H1 (cell line): ENCODE results near the gene CHFR. TPM values are rescaled to one million over a fixed set of nuclear protein-coding genes. Genes with fewer than 3 reads are reported as not detected.
"Not testable (repeated sequence)": the region's sequence is repeated elsewhere in the genome, so short reads cannot be mapped to it uniquely, and the experiment has no call there.

Experiments
- CTCF ChIA-PET: fragments of 300-600 bp; sonication (Branson Sonifier 250); formaldehyde crosslinking; loops from one replicate; lab custom pipeline; 2021; ENCODE audit not compliant: partially characterized antibody; lab: Charles Lee
- POLR2A ChIA-PET: fragments of 300-600 bp; sonication (Branson Sonifier 250); formaldehyde crosslinking; loops from one replicate; lab custom pipeline; 2021; ENCODE audit warnings: inconsistent platforms; ENCODE audit not compliant: partially characterized antibody; lab: Charles Lee
- DNase-seq, 2 experiments: peaks; one replicate each; pipeline versions ENCODE4 v3.0.0 to v3.0.0-alpha.2; 2010 to 2022; ENCODE audit warnings: low spot score in 2 of 2, low read depth in 1 of 2, mixed read lengths in 1 of 2
- FAIRE-seq: peaks from 2 replicates; lab custom pipeline; 2011; peaks lifted over from hg19 to GRCh38; lab: Jason Lieb, UNC
- H2AFZ ChIP-seq: 2 replicates; pipeline ENCODE4 v1.8.1; 2012; ENCODE audit warnings: low read length, inconsistent platforms
- H2AK5ac ChIP-seq: 2 replicates; pipeline ENCODE4 v1.6.1; 2013; ENCODE audit warnings: low read depth, low read length
- H2BK120ac ChIP-seq: replicated peaks from 2 replicates; pipeline ENCODE3; 2013; ENCODE audit warnings: low read depth, low read length, inconsistent platforms
- H2BK12ac ChIP-seq: 2 replicates; pipeline ENCODE4 v1.6.1; 2013; ENCODE audit warnings: low read depth, low read length
- H2BK15ac ChIP-seq: 2 replicates; pipeline ENCODE4 v1.6.1; 2013; ENCODE audit warnings: low read length
- H2BK20ac ChIP-seq: 2 replicates; pipeline ENCODE4 v1.6.1; 2013; ENCODE audit warnings: low read length
- H2BK5ac ChIP-seq: 2 replicates; pipeline ENCODE4 v1.6.1; 2013; ENCODE audit warnings: low read depth, low read length
- H3K14ac ChIP-seq: 2 replicates; pipeline ENCODE4 v1.6.1; 2013; ENCODE audit warnings: inconsistent platforms; ENCODE audit not compliant: insufficient read length
- H3K18ac ChIP-seq: 2 replicates; pipeline ENCODE4 v1.6.1; 2013; ENCODE audit warnings: low read length; ENCODE audit errors: extremely low read depth
- H3K23ac ChIP-seq: 2 replicates; pipeline ENCODE4 v1.6.1; 2013; ENCODE audit warnings: inconsistent platforms; ENCODE audit not compliant: insufficient read length
- H3K23me2 ChIP-seq: 2 replicates; pipeline ENCODE4 v1.6.1; 2013; ENCODE audit warnings: low read depth, low read length
- H3K27ac ChIP-seq: 2 replicates; pipeline ENCODE4 v1.6.1; 2011; ENCODE audit warnings: low read depth, low read length, inconsistent platforms
- H3K27me3 ChIP-seq, 4 experiments: replicated peaks in 1 of 4; 1 replicate in 1 of 4; 2 replicates in 3 of 4; pipeline versions ENCODE4 v1.6.1 to v1.8.1; 2011 to 2013; ENCODE audit warnings: low read length in 3 of 4, mild to moderate bottlenecking in 3 of 4, inconsistent platforms in 2 of 4, mixed read lengths in 2 of 4, moderate library complexity in 1 of 4; ENCODE audit not compliant: control insufficient read depth in 3 of 4, insufficient read depth in 3 of 4; ENCODE audit errors: extremely low read depth in 1 of 4
- H3K36me3 ChIP-seq, 4 experiments: 2 replicates each; pipeline versions ENCODE4 v1.6.1 to v1.8.1; 2011 to 2013; ENCODE audit warnings: mild to moderate bottlenecking in 4 of 4, low read length in 3 of 4, moderate library complexity in 2 of 4, control low read depth in 1 of 4, inconsistent platforms in 1 of 4; ENCODE audit not compliant: insufficient read depth in 4 of 4, control insufficient read depth in 2 of 4
- H3K4ac ChIP-seq: replicated peaks from 2 replicates; pipeline ENCODE3; 2013; ENCODE audit warnings: low read length, low read depth, mixed read lengths, inconsistent platforms; ENCODE audit not compliant: insufficient read length
- H3K4me1 ChIP-seq, 4 experiments: replicated peaks in 1 of 4; 1 replicate in 1 of 4; 2 replicates in 3 of 4; pipeline versions ENCODE4 v1.6.1 to v1.8.1; 2011 to 2013; ENCODE audit warnings: low read length in 3 of 4, inconsistent platforms in 2 of 4, mixed read lengths in 1 of 4; ENCODE audit not compliant: insufficient read depth in 4 of 4, control insufficient read depth in 3 of 4
- H3K4me2 ChIP-seq, 2 experiments: 2 replicates each; pipeline versions ENCODE4 v1.6.1 to v1.8.1; 2011 to 2013; ENCODE audit warnings: low read depth in 2 of 2, low read length in 2 of 2, control low read depth in 1 of 2, inconsistent platforms in 1 of 2, mild to moderate bottlenecking in 1 of 2; ENCODE audit not compliant: insufficient read depth in 1 of 2
- H3K4me3 ChIP-seq, 4 experiments: fragments of 200-600, 300-600 bp in 1 of 4; sonication (generic), shearing (Covaris generic), sonication (Bioruptor Twin) in 1 of 4; 2 replicates each; pipeline versions ENCODE4 v1.5.1 to v1.8.1; 2011 to 2016; ENCODE audit warnings: low read length in 4 of 4, low read depth in 3 of 4, control low read depth in 2 of 4, inconsistent platforms in 2 of 4, mild to moderate bottlenecking in 2 of 4, mixed read lengths in 1 of 4, moderate library complexity in 1 of 4; ENCODE audit not compliant: insufficient read depth in 2 of 4; ENCODE audit errors: extremely low read depth in 1 of 4
- H3K56ac ChIP-seq: replicated peaks from 2 replicates; pipeline ENCODE3; 2013; ENCODE audit warnings: low read depth, mild to moderate bottlenecking, mixed read lengths, low read length, inconsistent platforms; ENCODE audit not compliant: insufficient read length
- H3K79me1 ChIP-seq: 2 replicates; pipeline ENCODE4 v1.6.1; 2013; ENCODE audit warnings: low read depth, low read length, control low read depth
- H3K79me2 ChIP-seq, 2 experiments: 2 replicates each; pipeline versions ENCODE4 v1.6.1 to v1.8.1; 2012 to 2013; ENCODE audit warnings: low read length in 2 of 2, mild to moderate bottlenecking in 2 of 2, inconsistent platforms in 1 of 2; ENCODE audit not compliant: insufficient read depth in 2 of 2, control insufficient read depth in 1 of 2
- H3K9ac ChIP-seq, 4 experiments: replicated peaks in 1 of 4; 1 replicate in 1 of 4; 2 replicates in 3 of 4; pipeline versions ENCODE4 v1.6.1 to v1.8.1; 2011 to 2013; ENCODE audit warnings: low read depth in 3 of 4, low read length in 3 of 4, control low read depth in 2 of 4, mild to moderate bottlenecking in 2 of 4, moderate library complexity in 2 of 4, inconsistent platforms in 1 of 4; ENCODE audit errors: extremely low read depth in 1 of 4
- H3K9me3 ChIP-seq, 2 experiments: 2 replicates each; pipeline versions ENCODE4 v1.6.1 to v1.8.1; 2012 to 2013; ENCODE audit warnings: mild to moderate bottlenecking in 2 of 2, moderate library complexity in 2 of 2, control low read depth in 1 of 2, inconsistent platforms in 1 of 2, low read depth in 1 of 2, low read length in 1 of 2, mixed read lengths in 1 of 2; ENCODE audit not compliant: insufficient read depth in 2 of 2
- H4K20me1 ChIP-seq, 2 experiments: replicated peaks in 1 of 2; 2 replicates each; pipeline versions ENCODE3 to v1.8.1; 2011 to 2013; ENCODE audit warnings: inconsistent platforms in 2 of 2, low read length in 2 of 2, mild to moderate bottlenecking in 1 of 2; ENCODE audit not compliant: insufficient read depth in 2 of 2, control insufficient read depth in 1 of 2
- H4K5ac ChIP-seq: 2 replicates; pipeline ENCODE4 v1.6.1; 2013; ENCODE audit warnings: low read length, low read depth, mixed read lengths, inconsistent platforms; ENCODE audit not compliant: insufficient read length
- H4K8ac ChIP-seq: 2 replicates; pipeline ENCODE4 v1.8.0; 2013; ENCODE audit warnings: mild to moderate bottlenecking, moderate library complexity, low read length, inconsistent platforms; ENCODE audit not compliant: insufficient read depth; ENCODE audit errors: extremely low read depth
- H4K91ac ChIP-seq: replicated peaks from 2 replicates; pipeline ENCODE3; 2013; ENCODE audit warnings: low read length, mixed read lengths, inconsistent platforms; ENCODE audit not compliant: insufficient read length
- WGBS, 2 experiments: shearing (Covaris generic) in 1 of 2; methylation state at CpG; one replicate each; pipeline versions ENCODE4 v1.1.6 to v1.1.7; 2013 to 2015; ENCODE audit warnings: low lambda C conversion rate in 2 of 2, mixed read lengths in 2 of 2, inconsistent platforms in 1 of 2, low coverage in 1 of 2, missing lambda C conversion rate in 1 of 2; ENCODE audit not compliant: insufficient replicate concordance in 2 of 2, insufficient coverage in 1 of 2, insufficient read length in 1 of 2; ENCODE audit errors: extremely low coverage in 1 of 2, missing lambda C conversion rate in 1 of 2; 5-methylcytosine and 5-hydroxymethylcytosine counted together
- polyA plus RNA-seq, 7 experiments: library from polyadenylated mRNA; depleted of rRNA in 3 of 7; stranded (reverse) in 5 of 7; unstranded in 2 of 7; fragments of >200 nt in 5 of 7; fragments of 200-250 nt in 2 of 7; gene quantifications; 1 replicate in 5 of 7; 2 replicates in 1 of 7; 4 replicates in 1 of 7; pipeline versions ENCODE4 v1.2.1 to v1.2.3, GENCODE V29; 2011 to 2013; ENCODE audit warnings: missing spikeins in 2 of 7, mixed read lengths in 2 of 7
- total RNA-seq: library from RNA; stranded (reverse); fragmentation: NEBNext Ultra II Directional; extraction: Animal tissue kit (Norgen Biotek cat#: 25700); gene quantifications from 2 replicates; pipeline ENCODE4 v1.2.1, GENCODE V29; 2021

The CHFR gene
- total and polyA plus RNA-seq, 2 of the 8 experiments (the other 6 are each of a cell fraction or from before 2014, with no cell fraction given), result 31.4 to 44.6 TPM

DNA sequence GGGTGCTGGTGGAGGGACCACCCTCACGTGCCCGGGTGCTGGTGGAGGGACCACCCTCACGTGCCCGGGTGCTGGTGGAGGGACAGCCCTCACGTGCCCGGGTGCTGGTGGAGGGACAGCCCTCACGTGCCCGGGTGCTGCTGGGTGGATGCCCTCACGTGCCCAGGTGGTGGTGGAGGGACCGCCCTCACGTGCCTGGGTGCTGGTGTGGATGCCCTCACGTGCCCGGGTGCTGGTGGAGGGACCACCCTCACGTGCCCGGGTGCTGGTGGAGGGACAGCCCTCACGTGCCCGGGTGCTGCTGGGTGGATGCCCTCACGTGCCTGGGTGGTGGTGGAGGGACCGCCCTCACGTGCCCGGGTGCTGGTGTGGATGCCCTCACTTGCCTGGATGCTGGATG is 30.4 kb downstream of the CHFR start:
- H3K27ac ChIP-seq, H2AFZ ChIP-seq, H3K4me1 ChIP-seq, H3K9ac ChIP-seq, CTCF ChIA-PET, H3K9me3 ChIP-seq, POLR2A ChIA-PET, H3K23me2 ChIP-seq, H3K79me1 ChIP-seq, H3K56ac ChIP-seq, FAIRE-seq, H3K79me2 ChIP-seq, H3K14ac ChIP-seq, H2BK12ac ChIP-seq, H2BK20ac ChIP-seq, H3K23ac ChIP-seq, H3K4me3 ChIP-seq, H3K4me2 ChIP-seq, H4K8ac ChIP-seq, H4K91ac ChIP-seq, H2BK15ac ChIP-seq, H3K18ac ChIP-seq, H3K4ac ChIP-seq, H2BK5ac ChIP-seq, DNase-seq, H2AK5ac ChIP-seq, H3K27me3 ChIP-seq, H2BK120ac ChIP-seq, H4K5ac ChIP-seq: not testable (repeated sequence)
- Histone ChIP-seq H4K20me1 (peaks cover 2 to 12% of the 10 kb centered on the region in 2 experiments), H3K36me3 (peaks cover 11 to 57% (median 29%) of the 10 kb centered on the region in 4 experiments; a peak in 6 of 8 replicates)
- WGBS, 2 experiments, result 92% methylated on average over 10 of the region's 21 CpGs; no CpG with 5 or more reads in 1 of the 2 experiments
